Thoracic aorta (tissue), 2 donors: ENCODE results near the gene CALN1. TPM values are rescaled to one million over a fixed set of nuclear protein-coding genes. Genes with fewer than 3 reads are reported as not detected.

ENCODE experiments used
- ATAC-seq: fragments of 150-250 bp; one replicate; pipeline ENCODE4 v1.8.0; 2017; ENCODE audit warnings: low read depth; ENCODE audit not compliant: insufficient number of reproducible peaks, low FRiP score
- DNase-seq: peaks from one replicate; pipeline ENCODE4 v3.0.0-alpha.2; 2020; ENCODE audit warnings: low spot score
- H3K27ac ChIP-seq, 2 donors: fragments of 200-600 bp; sonication (generic); 1 replicate in 1 of 2; 2 replicates in 1 of 2; pipeline ENCODE4 v1.5.1; 2016; ENCODE audit warnings: mild to moderate bottlenecking in 2 of 2, moderate library complexity in 2 of 2
- H3K27me3 ChIP-seq: fragments of 200-600 bp; sonication (generic); replicated peaks from 2 replicates; pipeline ENCODE4 v1.6.0; 2016; ENCODE audit warnings: mild to moderate bottlenecking; ENCODE audit not compliant: insufficient read depth
- H3K36me3 ChIP-seq: fragments of 200-600 bp; sonication (generic); one replicate; pipeline ENCODE4 v1.5.1; 2016
- H3K4me1 ChIP-seq, 2 donors: fragments of 200-600 bp; sonication (generic); 1 replicate in 1 of 2; 2 replicates in 1 of 2; pipeline versions ENCODE4 v1.5.1 to v1.6.0; 2016; ENCODE audit warnings: low read depth in 2 of 2, mild to moderate bottlenecking in 1 of 2; ENCODE audit not compliant: control insufficient read depth in 1 of 2
- H3K4me3 ChIP-seq: fragments of 200-600 bp; sonication (generic); 2 replicates; pipeline ENCODE4 v1.5.1; 2016; ENCODE audit warnings: mild to moderate bottlenecking
- H3K9me3 ChIP-seq: fragments of 200-600 bp; sonication (generic); 2 replicates; pipeline ENCODE4 v1.5.1; 2016
- total RNA-seq, 2 donors: library from RNA; depleted of rRNA; stranded (reverse); fragments of >200 nt; gene quantifications; one replicate each; pipeline versions ENCODE4 v1.1.0 to v1.2.3, GENCODE V29; 2016
- TF ChIP-seq, protein P1 (sequence below): fragments of 200-600 bp; sonication (generic); IDR thresholded peaks from one replicate; pipeline ENCODE4 v1.5.1; 2019; ENCODE audit warnings: antibody characterized with exemption

Gene CALN1
- total RNA-seq, 2 donors from 2014 or later: not detected

GRCh38 chr7:72021716-72022115, 390.4 kb downstream of the CALN1 start:
- H3K27ac ChIP-seq: no peak overlapping the region
- no peak for DNase-seq
- no peaks in the 10 kb centered on the region for H3K27me3 ChIP-seq
- ATAC-seq: no peak
- no peaks in the 10 kb centered on the region for H3K36me3 ChIP-seq
- TF ChIP-seq, protein P1, sequence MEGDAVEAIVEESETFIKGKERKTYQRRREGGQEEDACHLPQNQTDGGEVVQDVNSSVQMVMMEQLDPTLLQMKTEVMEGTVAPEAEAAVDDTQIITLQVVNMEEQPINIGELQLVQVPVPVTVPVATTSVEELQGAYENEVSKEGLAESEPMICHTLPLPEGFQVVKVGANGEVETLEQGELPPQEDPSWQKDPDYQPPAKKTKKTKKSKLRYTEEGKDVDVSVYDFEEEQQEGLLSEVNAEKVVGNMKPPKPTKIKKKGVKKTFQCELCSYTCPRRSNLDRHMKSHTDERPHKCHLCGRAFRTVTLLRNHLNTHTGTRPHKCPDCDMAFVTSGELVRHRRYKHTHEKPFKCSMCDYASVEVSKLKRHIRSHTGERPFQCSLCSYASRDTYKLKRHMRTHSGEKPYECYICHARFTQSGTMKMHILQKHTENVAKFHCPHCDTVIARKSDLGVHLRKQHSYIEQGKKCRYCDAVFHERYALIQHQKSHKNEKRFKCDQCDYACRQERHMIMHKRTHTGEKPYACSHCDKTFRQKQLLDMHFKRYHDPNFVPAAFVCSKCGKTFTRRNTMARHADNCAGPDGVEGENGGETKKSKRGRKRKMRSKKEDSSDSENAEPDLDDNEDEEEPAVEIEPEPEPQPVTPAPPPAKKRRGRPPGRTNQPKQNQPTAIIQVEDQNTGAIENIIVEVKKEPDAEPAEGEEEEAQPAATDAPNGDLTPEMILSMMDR: no peak
- no peak overlapping the region for H3K4me3 ChIP-seq
- H3K4me1 ChIP-seq: no peaks in the 10 kb centered on the region
- no peaks in the 10 kb centered on the region for H3K9me3 ChIP-seq

GRCh38 chr7:72020311-72020710, 391.8 kb downstream of the CALN1 start:
- H3K27ac ChIP-seq: no peak overlapping the region

DNA sequence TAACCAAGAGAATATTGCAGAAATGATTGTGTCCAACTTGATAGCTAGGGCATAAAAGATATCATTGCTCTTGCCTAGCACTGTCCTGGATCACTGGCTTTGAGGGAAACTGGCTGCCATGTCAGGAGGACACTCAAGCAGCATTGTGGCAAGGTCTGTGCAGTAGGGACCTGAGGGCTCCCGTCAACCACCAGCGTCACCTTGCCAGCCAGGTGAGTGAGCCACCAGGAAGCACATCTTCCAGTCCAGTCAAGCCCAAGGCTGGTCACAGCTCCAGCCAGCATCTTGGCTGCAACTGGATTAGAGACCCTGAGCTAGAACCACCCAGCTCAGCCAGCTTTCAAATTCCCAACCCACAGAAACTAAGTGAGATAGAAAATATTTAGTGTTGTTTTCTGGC, 392.7 kb downstream of the CALN1 start:
- no peaks in the 10 kb centered on the region for H3K4me1 ChIP-seq
- H3K9me3 ChIP-seq: no peaks in the 10 kb centered on the region
- DNase-seq (no peak), ATAC-seq (no peak)
- no peaks in the 10 kb centered on the region for H3K27me3 ChIP-seq
- H3K27ac ChIP-seq: no peak overlapping the region
- no peaks in the 10 kb centered on the region for H3K36me3 ChIP-seq
- H3K4me3 ChIP-seq: no peak overlapping the region
- TF ChIP-seq, protein P1: no peak

More at GRCh38 chr7:72020311-72020710, 391.8 kb downstream of the CALN1 start:
- ATAC-seq (no peak), DNase-seq (no peak)
- no peaks in the 10 kb centered on the region for H3K27me3 ChIP-seq
- TF ChIP-seq, protein P1: no peak
- no peaks in the 10 kb centered on the region for H3K9me3 ChIP-seq
- H3K4me3 ChIP-seq: no peak overlapping the region
- no peaks in the 10 kb centered on the region for H3K4me1 ChIP-seq
- H3K36me3 ChIP-seq: no peaks in the 10 kb centered on the region

DNA sequence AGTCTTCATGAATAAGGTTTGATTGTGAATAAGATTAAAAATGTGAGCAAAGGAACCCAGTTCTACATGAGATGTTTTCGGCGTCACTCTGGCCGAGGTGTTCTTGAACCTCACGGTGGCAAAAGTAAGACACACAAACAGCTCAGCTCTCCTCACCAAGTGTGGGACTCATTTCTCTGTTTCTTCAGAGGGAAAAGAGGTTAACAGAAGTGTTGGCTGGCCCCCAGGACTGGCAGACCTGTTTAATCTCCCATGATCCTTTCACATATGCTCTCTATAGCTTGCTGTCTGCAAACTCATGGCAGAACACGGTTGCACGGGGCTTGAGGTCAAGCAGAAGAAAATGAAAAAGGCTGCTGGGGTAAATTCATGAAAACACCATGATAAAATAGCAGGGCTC, 394.4 kb downstream of the CALN1 start:
- DNase-seq (no peak), ATAC-seq (no peak)
- H3K27ac ChIP-seq: no peak overlapping the region

DNA sequence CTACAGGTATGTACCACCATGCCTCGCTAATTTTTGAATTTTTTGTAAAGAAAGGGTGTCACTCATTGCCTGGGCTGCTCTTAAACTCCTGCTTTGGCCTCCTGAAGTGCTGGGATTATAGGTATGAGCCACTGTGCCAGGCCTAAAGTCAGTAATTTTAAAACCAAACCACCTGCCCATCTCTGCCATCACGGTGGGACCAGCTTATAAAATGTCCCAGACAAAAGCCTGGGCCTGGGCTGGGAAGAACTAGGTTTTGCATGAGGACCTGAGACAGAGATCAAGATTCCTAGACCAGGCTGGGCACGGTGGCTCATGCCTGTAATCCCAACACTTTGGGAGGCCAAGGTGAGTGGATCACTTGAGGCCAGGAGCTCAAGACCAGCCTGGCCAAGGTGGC, 395.6 kb downstream of the CALN1 start:
- Histone ChIP-seq H3K9me3 (no peaks in the 10 kb centered on the region), H3K27ac (no peak overlapping the region), H3K4me1 (no peaks in the 10 kb centered on the region), H3K36me3 (no peaks in the 10 kb centered on the region), H3K4me3 (no peak overlapping the region), H3K27me3 (no peaks in the 10 kb centered on the region)
- DNase-seq (no peak), ATAC-seq (no peak)
- TF ChIP-seq, protein P1: no peak

More for the DNA sequence above, 394.4 kb downstream of the CALN1 start:
- Histone ChIP-seq H3K27me3 (no peaks in the 10 kb centered on the region), H3K4me1 (no peaks in the 10 kb centered on the region), H3K9me3 (no peaks in the 10 kb centered on the region), H3K4me3 (no peak overlapping the region), H3K36me3 (no peaks in the 10 kb centered on the region)
- TF ChIP-seq, protein P1: no peak
